Cardiac septum (tissue), 1 donor: ENCODE results near the gene ZFPL1. TPM values are rescaled to one million over a fixed set of nuclear protein-coding genes. Genes with fewer than 3 reads are reported as not detected.

Experiments
- DNase-seq: peaks from one replicate; pipeline ENCODE4 v3.0.0-alpha.2; 2020; ENCODE audit warnings: low spot score
- intact Hi-C: fragments of 100-400 bp; cut with DNase I; formaldehyde crosslinking; loops from one replicate; pipeline ENCODE4 v1.14.0; 2022
- microRNA-seq: library from miRNA; unstranded; fragments of <30 nt; microRNA quantifications from one replicate; pipeline ENCODE4 v1.2.0, GENCODE V29; 2020
- total RNA-seq: library from RNA; stranded (reverse); fragmentation: NEBNext Ultra II Directional; extraction: Animal tissue kit (Norgen Biotek cat#: 25700); gene quantifications from one replicate; pipeline ENCODE4 v1.2.1, GENCODE V29; 2021
- donor health status: DM: no; HTN: no; CAD: no.

The ZFPL1 gene
- total RNA-seq, 1 donor from 2014 or later: 23.5 TPM

GRCh38 chr11:65134240-65134951, 50.4 kb downstream of the ZFPL1 start, which contains the start of gene SYVN1:
Gene SYVN1, minus strand, starts transcription at chr11:65134519. Its CDS starts 918 bp downstream, at chr11:65133601.
- peak; percentile 95 for DNase-seq
- intact Hi-C loops: loop anchor here (5.0 kb wide), 1 partner anchor 48 kb away; the partner anchor contains the start of gene CAPN1

- DNase-seq: peak; percentile 93
- intact Hi-C loops: loop anchor here (5.0 kb wide), 1 partner anchor 47 kb away; the partner anchor contains the start of gene CAPN1
Observed at GRCh38 chr11:65134952-65135632, 51.1 kb downstream of the ZFPL1 start.

- intact Hi-C loops: no loop called here
- DNase-seq: no peak
Observed at GRCh38 chr11:65135633-65136145, 51.7 kb downstream of the ZFPL1 start.

- intact Hi-C loops: no loop called here
- DNase-seq: no peak
Observed at GRCh38 chr11:65136515-65137096, 52.6 kb downstream of the ZFPL1 start.

Small RNA genes within 50 kb of the gene (microRNA-seq; reads per million reads assigned to microRNA genes)
- not detected for gene MIR6751

Other genes starting within 250 kb of the ZFPL1 start
- gene CDC42BPG, start 239.6 kb upstream of the ZFPL1 start, total RNA-seq: 1.2 TPM
- 50.9 TPM for gene EHD1, start 205.6 kb upstream of the ZFPL1 start, total RNA-seq
- gene ATG2A, start 167.0 kb upstream of the ZFPL1 start, total RNA-seq: 14.6 TPM
- 24.9 TPM for gene PPP2R5B, start 159.5 kb upstream of the ZFPL1 start, total RNA-seq
- not detected for gene GPHA2, start 148.3 kb upstream of the ZFPL1 start, total RNA-seq
- not detected for gene MAJIN, start 112.1 kb upstream of the ZFPL1 start, total RNA-seq
- gene BATF2, start 87.3 kb upstream of the ZFPL1 start, total RNA-seq: 0.70 TPM
- gene ARL2, start 70.1 kb upstream of the ZFPL1 start, total RNA-seq: 120 TPM
- 17.0 TPM for gene SNX15, start 56.8 kb upstream of the ZFPL1 start, total RNA-seq
- 5.0 TPM for gene SAC3D1, start 43.0 kb upstream of the ZFPL1 start, total RNA-seq
- 3.5 TPM for gene NAALADL1, start 25.7 kb upstream of the ZFPL1 start, total RNA-seq
- 1.5 TPM for gene CDCA5, start 182 bp upstream of the ZFPL1 start, total RNA-seq
- gene VPS51, start 12.0 kb downstream of the ZFPL1 start, total RNA-seq: 87.1 TPM
- gene TM7SF2, start 27.6 kb downstream of the ZFPL1 start, total RNA-seq: 50.1 TPM
- 5.5 TPM for gene ZNHIT2, start 33.5 kb downstream of the ZFPL1 start, total RNA-seq
- gene FAU, start 37.9 kb downstream of the ZFPL1 start, total RNA-seq: 511 TPM
- gene MRPL49, start 38.1 kb downstream of the ZFPL1 start, total RNA-seq: 28.5 TPM
- gene SYVN1, start 50.3 kb downstream of the ZFPL1 start, total RNA-seq: 25.2 TPM
- gene SPDYC, start 86.0 kb downstream of the ZFPL1 start, total RNA-seq: not detected
- 89.6 TPM for gene CAPN1, start 97.7 kb downstream of the ZFPL1 start, total RNA-seq
- gene POLA2, start 177.7 kb downstream of the ZFPL1 start, total RNA-seq: 3.5 TPM
- gene CDC42EP2, start 230.6 kb downstream of the ZFPL1 start, total RNA-seq: 3.6 TPM
- 46.2 TPM for gene DPF2, start 249.6 kb downstream of the ZFPL1 start, total RNA-seq